Erythroblast (primary cell): ENCODE results near the gene PIGN.

ENCODE experiments used
- GATA1 ChIP-seq: IDR thresholded peaks from 2 replicates; pipeline ENCODE4 v1.6.1; 2011; ENCODE audit warnings: low read depth, mild to moderate bottlenecking, control low read depth, low read length, moderate library complexity
- POLR2A ChIP-seq: IDR thresholded peaks from 2 replicates; pipeline ENCODE4 v1.6.1; 2011; ENCODE audit warnings: mild to moderate bottlenecking, low read length

DNA sequence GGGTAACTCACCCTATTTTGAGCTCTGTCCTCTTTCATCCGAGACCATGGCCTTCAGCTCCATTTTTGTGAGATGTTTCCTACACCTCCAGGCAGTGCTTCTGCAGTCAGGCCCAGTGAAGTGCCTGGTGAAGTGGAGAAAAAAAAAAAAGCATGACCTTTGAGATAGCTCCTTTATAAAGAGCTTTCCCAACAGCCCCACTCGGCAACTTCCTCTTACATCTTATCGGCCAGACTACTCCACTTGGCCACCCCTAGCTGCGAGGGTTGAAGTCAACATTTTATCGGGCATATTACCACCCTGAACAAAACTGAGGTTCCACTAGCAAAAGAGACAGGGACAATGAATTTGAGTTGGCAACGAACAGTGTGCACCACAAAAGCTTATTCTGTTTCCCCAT lies 169.2 kb downstream of the PIGN start:
- TF ChIP-seq POLR2A: no peak
- TF ChIP-seq GATA1: no peak
